ENCODE data around the gene CMIP.

GRCh38 chr16:81678326-81679095 is 233.9 kb downstream of the CMIP start:
- TF ChIP-seq USF1 (IDR thresholded peaks at IDR 0.05; ENCODE audit: borderline replicate concordance, low read depth) (no peak), ZBTB33 (IDR thresholded peaks at IDR 0.05; ENCODE audit: borderline replicate concordance, low read depth) (no peak), CTCF (IDR thresholded peaks at IDR 0.05) (no peak), SMC3 (IDR thresholded peaks at IDR 0.05; ENCODE audit: low read depth, low read length) (no peak)

All from SK-N-SH (cell line).